Measurements from ENCODE around the gene RICTOR.
A peak's percentile ranks its signal among the peaks of the same experiment; 100 is the strongest.

RICTOR gene

DNA sequence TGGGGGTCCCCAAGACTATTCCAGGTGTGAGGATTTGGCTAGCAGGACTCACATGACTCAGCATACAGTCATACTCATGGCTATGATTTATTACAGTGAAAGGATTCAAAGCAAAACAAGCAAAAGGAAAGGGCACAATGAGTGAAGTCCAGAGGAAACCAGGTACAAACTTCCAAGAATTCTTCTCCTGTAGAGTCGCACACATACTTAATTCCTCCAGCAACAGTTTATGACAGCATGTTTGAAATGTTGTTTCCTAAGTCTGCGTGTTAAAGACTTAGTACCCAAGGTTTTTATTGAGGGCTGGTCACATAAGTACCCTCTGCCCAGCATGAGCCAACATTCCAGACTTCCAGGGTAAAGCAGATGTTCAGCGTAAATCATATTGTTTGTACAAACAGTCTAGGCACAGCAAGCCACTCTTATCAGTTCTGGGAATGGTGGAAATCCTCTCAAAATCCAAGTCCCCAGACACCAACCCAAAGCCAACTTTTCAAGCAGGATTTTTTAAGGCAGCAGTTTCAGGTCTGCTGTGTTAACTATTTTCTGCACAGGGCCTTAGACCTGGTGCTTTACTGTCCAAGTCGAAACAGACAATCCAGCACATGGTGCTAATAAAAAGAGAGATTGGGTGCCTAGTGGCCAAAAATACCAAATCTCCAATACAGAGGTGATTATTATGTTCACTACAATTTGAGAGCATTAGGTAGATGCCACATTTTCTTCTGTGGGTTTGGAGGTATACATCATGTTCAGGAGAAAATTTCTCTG is 18.6 kb upstream of the RICTOR start:
- Histone ChIP-seq H3K4me3 (ENCODE audit: low read depth in 1 of 2, low read length in 2 of 2) (no peak overlapping the region), H3K27me3 (ENCODE audit: low read depth, low read length) (no peaks in the 10 kb centered on the region), H3K36me3 (ENCODE audit: control insufficient read depth in 1 of 2, insufficient read depth in 2 of 2, low read length in 2 of 2) (no peaks in the 10 kb centered on the region), H3K27ac (ENCODE audit: low read length) (no peak overlapping the region), H3K4me1 (ENCODE audit: control insufficient read depth in 1 of 2, insufficient read depth in 2 of 2, low read length in 2 of 2) (no peaks in the 10 kb centered on the region), H3K9me3 (ENCODE audit: control insufficient read depth in 1 of 2, low read length in 2 of 2) (peaks cover 0 to 5% of the 10 kb centered on the region in 2 donors)

DNA sequence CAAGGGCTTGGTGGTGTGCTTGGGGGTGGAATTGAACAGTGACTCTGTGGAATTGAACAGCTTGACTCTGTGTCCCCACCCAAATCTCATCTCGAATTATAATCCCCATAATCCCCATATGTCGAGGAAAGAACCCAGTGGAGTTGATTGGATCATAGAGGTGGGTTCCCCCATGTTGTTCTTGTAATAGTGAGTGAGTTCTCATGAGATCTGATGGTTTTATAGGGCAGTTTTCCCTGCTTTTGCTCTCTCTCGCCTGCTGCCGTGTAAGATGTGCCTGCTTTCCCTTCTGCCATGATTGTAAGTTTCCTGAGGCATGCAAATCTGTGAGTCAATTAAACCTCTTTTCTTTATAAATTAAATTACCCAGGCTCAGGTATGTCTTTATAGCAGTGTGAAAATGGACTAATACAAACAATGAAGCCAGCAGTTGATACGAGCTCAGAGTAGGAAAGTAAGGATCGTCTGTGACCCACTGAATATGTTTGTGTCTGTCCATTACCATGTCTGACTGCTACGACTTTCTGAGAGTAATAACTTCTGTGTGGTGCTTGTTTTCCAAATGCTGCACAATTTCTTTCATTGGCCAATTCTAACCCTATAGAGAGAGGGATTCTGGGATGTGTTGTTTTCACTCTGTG is 17.9 kb upstream of the RICTOR start:
- H3K36me3 ChIP-seq (ENCODE audit: control insufficient read depth in 1 of 2, insufficient read depth in 2 of 2, low read length in 2 of 2), result no peaks in the 10 kb centered on the region
- H3K27me3 ChIP-seq (ENCODE audit: low read depth, low read length), result no peaks in the 10 kb centered on the region
- no peaks in the 10 kb centered on the region for H3K4me1 ChIP-seq (ENCODE audit: control insufficient read depth in 1 of 2, insufficient read depth in 2 of 2, low read length in 2 of 2)
- H3K9me3 ChIP-seq (ENCODE audit: control insufficient read depth in 1 of 2, low read length in 2 of 2), result peaks cover 0 to 5% of the 10 kb centered on the region in 2 donors
- no peak overlapping the region for H3K4me3 ChIP-seq (ENCODE audit: low read depth in 1 of 2, low read length in 2 of 2)
- no peak overlapping the region for H3K27ac ChIP-seq (ENCODE audit: low read length)

DNA sequence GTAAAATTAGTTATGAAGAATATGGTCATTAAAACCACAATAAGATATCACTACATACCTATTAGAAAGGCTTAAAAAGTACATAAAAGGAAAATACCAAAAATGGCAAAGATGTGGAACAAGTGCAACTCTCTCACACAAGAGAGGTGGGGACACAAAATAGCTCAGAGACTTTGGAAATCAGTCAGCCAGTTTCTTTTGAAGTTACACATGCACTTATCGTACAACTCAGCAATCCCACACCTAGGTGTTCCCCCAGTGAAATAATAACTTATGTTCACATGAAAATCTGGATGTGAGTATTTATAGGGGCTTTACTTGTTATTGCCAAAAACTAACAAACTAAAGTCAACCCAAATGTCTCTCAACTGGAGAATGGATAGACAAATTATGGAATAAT is 9.8 kb upstream of the RICTOR start:
- Histone ChIP-seq H3K9me3 (ENCODE audit: control insufficient read depth in 1 of 2, low read length in 2 of 2) (no peaks in the 10 kb centered on the region), H3K4me1 (ENCODE audit: control insufficient read depth in 1 of 2, insufficient read depth in 2 of 2, low read length in 2 of 2) (peaks cover 0 to 3% of the 10 kb centered on the region in 2 donors), H3K27ac (ENCODE audit: low read length) (no peak overlapping the region), H3K4me3 (ENCODE audit: low read depth in 1 of 2, low read length in 2 of 2) (no peak overlapping the region), H3K36me3 (ENCODE audit: control insufficient read depth in 1 of 2, insufficient read depth in 2 of 2, low read length in 2 of 2) (no peaks in the 10 kb centered on the region), H3K27me3 (ENCODE audit: low read depth, low read length) (no peaks in the 10 kb centered on the region)

DNA sequence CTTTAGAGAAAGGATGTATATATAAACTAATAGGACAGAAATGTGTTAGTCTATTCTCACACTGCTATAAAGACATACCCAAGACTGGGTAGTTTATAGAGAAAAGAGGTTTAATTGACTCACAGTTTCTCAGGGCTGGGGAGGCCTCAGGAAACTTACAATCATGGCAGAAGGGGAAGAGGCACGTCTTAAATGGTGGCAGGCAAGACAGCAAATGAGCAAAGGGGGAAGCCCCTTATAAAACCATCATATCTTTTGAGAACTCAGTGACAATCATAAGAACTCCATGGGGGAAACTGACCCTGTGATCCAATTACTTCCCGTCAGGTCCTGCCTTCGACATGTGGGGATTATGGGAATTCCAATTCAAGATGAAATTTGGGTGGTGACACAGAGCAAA is 8.8 kb upstream of the RICTOR start:
- H3K27ac ChIP-seq (ENCODE audit: low read length), result no peak overlapping the region
- H3K27me3 ChIP-seq (ENCODE audit: low read depth, low read length), result no peaks in the 10 kb centered on the region
- H3K4me1 ChIP-seq (ENCODE audit: control insufficient read depth in 1 of 2, insufficient read depth in 2 of 2, low read length in 2 of 2), result peaks cover 0 to 3% of the 10 kb centered on the region in 2 donors
- no peaks in the 10 kb centered on the region for H3K36me3 ChIP-seq (ENCODE audit: control insufficient read depth in 1 of 2, insufficient read depth in 2 of 2, low read length in 2 of 2)
- no peaks in the 10 kb centered on the region for H3K9me3 ChIP-seq (ENCODE audit: control insufficient read depth in 1 of 2, low read length in 2 of 2)
- H3K4me3 ChIP-seq (ENCODE audit: low read depth in 1 of 2, low read length in 2 of 2), result no peak overlapping the region

DNA sequence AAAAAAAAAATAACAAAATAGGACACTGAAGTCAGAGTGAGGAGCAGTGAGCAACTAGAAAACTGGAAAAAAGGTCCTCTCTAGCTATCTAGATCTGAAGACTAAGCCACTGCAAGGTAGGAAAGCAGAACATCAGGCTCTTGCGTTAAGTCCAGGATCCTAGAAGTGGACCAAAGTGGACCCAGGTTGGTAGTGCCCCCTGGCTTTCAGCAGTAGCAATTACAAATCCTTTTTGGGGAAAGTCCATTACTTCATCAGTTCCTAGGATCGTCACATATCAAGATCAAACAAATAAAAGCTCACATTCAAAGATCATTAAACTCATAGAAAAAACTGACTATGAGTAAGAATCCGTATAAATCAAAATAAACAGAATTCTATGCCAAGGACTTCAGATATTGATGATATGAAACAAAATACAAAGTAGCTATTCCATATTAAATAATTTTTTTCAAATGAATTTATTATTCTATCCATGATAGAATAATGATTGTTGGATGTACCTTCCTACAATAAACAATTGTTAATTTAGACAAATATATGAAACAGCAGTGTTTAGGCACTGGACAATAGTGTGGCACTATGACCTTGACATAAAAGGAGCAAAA is 6.5 kb upstream of the RICTOR start:
- Histone ChIP-seq H3K36me3 (ENCODE audit: control insufficient read depth in 1 of 2, insufficient read depth in 2 of 2, low read length in 2 of 2) (no peaks in the 10 kb centered on the region), H3K27me3 (ENCODE audit: low read depth, low read length) (no peaks in the 10 kb centered on the region), H3K4me3 (ENCODE audit: low read depth in 1 of 2, low read length in 2 of 2) (no peak overlapping the region), H3K9me3 (ENCODE audit: control insufficient read depth in 1 of 2, low read length in 2 of 2) (no peaks in the 10 kb centered on the region), H3K27ac (ENCODE audit: low read length) (no peak overlapping the region), H3K4me1 (ENCODE audit: control insufficient read depth in 1 of 2, insufficient read depth in 2 of 2, low read length in 2 of 2) (peaks cover 4 to 5% of the 10 kb centered on the region in 2 donors)

DNA sequence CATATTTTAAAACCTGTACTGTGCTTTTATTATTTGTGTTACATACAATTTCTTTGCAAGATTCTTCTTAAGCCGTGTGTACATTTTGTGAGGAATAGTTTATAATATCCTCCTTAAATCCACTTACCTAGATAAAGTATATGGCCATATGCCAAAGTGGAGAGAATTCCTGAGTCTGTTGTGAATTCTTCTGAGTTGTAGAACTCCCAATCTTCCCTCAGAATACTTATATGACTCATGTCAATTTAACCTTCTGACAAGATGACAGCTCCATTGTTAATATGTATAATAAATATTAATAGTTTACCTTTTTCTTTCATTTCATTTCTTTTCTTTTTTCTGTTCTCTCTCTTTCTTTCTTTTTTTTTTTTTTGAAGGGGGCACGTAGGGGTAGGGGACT is 6.0 kb upstream of the RICTOR start:
- Histone ChIP-seq H3K27me3 (ENCODE audit: low read depth, low read length) (no peaks in the 10 kb centered on the region), H3K4me3 (ENCODE audit: low read depth in 1 of 2, low read length in 2 of 2) (no peak overlapping the region), H3K4me1 (ENCODE audit: control insufficient read depth in 1 of 2, insufficient read depth in 2 of 2, low read length in 2 of 2) (peaks cover 4 to 5% of the 10 kb centered on the region in 2 donors), H3K27ac (ENCODE audit: low read length) (no peak overlapping the region), H3K36me3 (ENCODE audit: control insufficient read depth in 1 of 2, insufficient read depth in 2 of 2, low read length in 2 of 2) (no peaks in the 10 kb centered on the region), H3K9me3 (ENCODE audit: control insufficient read depth in 1 of 2, low read length in 2 of 2) (no peaks in the 10 kb centered on the region)

DNA sequence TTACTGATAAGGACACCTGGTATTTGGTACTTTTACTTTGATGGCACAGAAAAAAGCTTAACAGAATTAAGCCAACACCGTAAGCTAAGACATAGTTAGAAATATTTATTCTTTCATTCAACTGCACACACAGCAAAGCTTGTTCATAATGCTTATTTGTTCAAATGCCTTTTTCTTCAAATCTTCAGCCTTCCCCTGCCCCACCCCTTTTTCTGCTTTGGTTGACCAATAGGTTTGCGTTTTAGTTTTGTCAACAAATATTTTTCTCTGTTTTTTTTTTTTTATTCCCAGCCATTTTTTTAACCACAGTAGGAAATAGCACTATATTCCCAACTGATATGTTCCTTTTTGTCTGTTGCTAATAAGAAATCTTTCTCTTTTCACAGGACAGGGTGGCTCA is 4.9 kb upstream of the RICTOR start:
- Histone ChIP-seq H3K36me3 (ENCODE audit: control insufficient read depth in 1 of 2, insufficient read depth in 2 of 2, low read length in 2 of 2) (no peaks in the 10 kb centered on the region), H3K27ac (ENCODE audit: low read length) (no peak overlapping the region), H3K9me3 (ENCODE audit: control insufficient read depth in 1 of 2, low read length in 2 of 2) (no peaks in the 10 kb centered on the region), H3K4me3 (ENCODE audit: low read depth in 1 of 2, low read length in 2 of 2) (no peak overlapping the region), H3K27me3 (ENCODE audit: low read depth, low read length) (no peaks in the 10 kb centered on the region), H3K4me1 (ENCODE audit: control insufficient read depth in 1 of 2, insufficient read depth in 2 of 2, low read length in 2 of 2) (peaks cover 4 to 5% of the 10 kb centered on the region in 2 donors)

DNA sequence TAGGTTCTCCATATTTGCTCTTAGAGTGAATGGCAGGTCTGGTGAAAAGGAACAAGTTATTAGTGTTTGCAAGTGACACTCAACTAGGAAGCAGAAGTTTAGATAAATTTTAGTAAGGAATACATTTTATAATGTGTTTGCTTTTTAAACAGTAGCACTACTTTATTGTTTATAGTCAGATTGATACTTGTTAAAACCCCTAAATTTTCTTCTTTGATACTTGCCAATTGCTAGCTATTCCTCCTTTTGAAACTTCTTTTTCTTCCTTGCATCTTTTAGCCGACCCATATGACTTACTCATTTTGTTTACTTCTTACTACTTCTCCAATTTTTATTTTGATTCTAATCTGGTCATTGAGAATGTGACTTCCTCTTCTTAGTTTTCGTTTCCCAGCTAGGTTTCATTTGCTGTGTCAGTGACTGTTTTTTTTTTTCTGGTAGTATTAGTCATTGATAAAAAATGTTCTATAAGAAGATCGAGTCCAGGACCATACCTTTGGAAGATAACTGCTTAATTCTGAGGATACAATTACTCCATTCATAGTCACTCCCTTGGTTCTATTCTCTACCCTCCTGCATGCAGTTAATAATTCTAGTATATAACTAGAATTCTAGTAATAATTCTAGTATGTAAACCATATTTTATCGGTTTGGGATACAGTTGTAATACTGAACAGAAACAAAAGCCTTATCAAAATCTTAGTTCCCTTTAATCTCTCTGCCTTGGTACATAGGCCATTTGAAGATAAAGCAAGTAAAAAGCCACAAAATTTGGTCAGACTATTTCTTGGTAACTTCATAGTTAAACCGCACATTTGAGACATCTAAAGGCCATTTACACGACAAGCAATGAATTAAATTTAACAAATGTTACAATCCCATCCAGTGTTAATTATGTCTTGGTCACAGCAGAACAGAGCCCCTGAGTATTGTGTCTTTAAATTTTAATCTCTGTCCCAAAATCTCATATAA is 2.8 kb upstream of the RICTOR start:
- Histone ChIP-seq H3K27ac (ENCODE audit: low read length) (peak overlapping the region; percentile 60), H3K4me1 (ENCODE audit: control insufficient read depth in 1 of 2, insufficient read depth in 2 of 2, low read length in 2 of 2) (peaks cover 4 to 12% of the 10 kb centered on the region in 2 donors), H3K27me3 (ENCODE audit: low read depth, low read length) (no peaks in the 10 kb centered on the region), H3K9me3 (ENCODE audit: control insufficient read depth in 1 of 2, low read length in 2 of 2) (no peaks in the 10 kb centered on the region), H3K4me3 (ENCODE audit: low read depth in 1 of 2, low read length in 2 of 2) (no peak overlapping the region), H3K36me3 (ENCODE audit: control insufficient read depth in 1 of 2, insufficient read depth in 2 of 2, low read length in 2 of 2) (no peaks in the 10 kb centered on the region)

DNA sequence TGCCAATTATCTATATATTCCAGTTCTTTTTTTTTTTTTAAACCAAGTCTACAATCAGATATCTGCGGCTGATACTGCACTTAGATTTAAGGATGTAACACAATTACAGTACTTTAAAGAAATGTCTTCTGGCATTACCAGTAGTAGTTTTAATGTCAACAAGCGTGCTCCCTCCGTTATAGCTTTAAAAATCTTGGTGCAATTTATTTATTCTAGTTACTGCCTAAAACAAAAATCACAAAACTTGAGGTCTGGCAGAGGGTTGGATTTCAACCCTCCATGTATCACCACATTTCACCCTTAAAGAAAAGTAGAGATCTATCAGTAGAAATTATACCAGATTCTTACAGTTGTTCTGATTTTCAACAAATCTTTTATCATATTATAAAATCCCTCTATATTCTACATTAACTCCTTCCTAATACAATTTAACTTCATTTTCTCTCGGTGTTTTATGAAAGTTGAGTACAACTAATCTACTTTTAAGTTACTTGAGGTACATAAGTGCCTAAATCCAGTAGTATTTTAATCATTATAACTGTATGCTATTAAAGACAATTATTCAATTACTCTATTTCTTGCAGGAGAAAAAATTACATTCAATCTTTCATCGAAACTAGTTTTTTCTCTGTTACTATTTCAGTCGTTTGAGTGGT is 2.0 kb upstream of the RICTOR start:
- Histone ChIP-seq H3K4me3 (ENCODE audit: low read depth in 1 of 2, low read length in 2 of 2) (no peak overlapping the region), H3K36me3 (ENCODE audit: control insufficient read depth in 1 of 2, insufficient read depth in 2 of 2, low read length in 2 of 2) (no peaks in the 10 kb centered on the region), H3K9me3 (ENCODE audit: control insufficient read depth in 1 of 2, low read length in 2 of 2) (no peaks in the 10 kb centered on the region), H3K4me1 (ENCODE audit: control insufficient read depth in 1 of 2, insufficient read depth in 2 of 2, low read length in 2 of 2) (peaks cover 4 to 17% of the 10 kb centered on the region in 2 donors), H3K27ac (ENCODE audit: low read length) (peak overlapping the region; percentile 60), H3K27me3 (ENCODE audit: low read depth, low read length) (no peaks in the 10 kb centered on the region)

DNA sequence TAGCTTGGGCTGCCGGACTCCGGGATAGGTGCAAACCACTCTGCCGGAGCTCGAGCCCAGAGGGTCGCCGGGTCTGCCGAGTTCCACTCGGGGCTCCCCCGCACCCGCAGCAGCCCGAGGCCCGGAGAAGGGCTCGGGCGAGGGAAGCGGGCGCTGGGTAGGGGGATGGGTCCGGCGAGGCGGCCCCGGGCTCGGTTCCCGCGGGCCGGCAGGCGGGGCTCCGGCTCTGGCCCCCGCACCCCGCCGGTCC is 507 bp downstream of the RICTOR start:
- no peaks in the 10 kb centered on the region for H3K36me3 ChIP-seq (ENCODE audit: control insufficient read depth in 1 of 2, insufficient read depth in 2 of 2, low read length in 2 of 2)
- peak overlapping the region; percentile 84 for H3K27ac ChIP-seq (ENCODE audit: low read length)
- peak overlapping the region; percentile 70 to 90 for H3K4me3 ChIP-seq (ENCODE audit: low read depth in 1 of 2, low read length in 2 of 2)
- no peaks in the 10 kb centered on the region for H3K27me3 ChIP-seq (ENCODE audit: low read depth, low read length)
- no peaks in the 10 kb centered on the region for H3K9me3 ChIP-seq (ENCODE audit: control insufficient read depth in 1 of 2, low read length in 2 of 2)
- H3K4me1 ChIP-seq (ENCODE audit: control insufficient read depth in 1 of 2, insufficient read depth in 2 of 2, low read length in 2 of 2), result peaks cover 4 to 21% of the 10 kb centered on the region in 2 donors

Measured in muscle layer of duodenum (tissue), 2 donors.